Transverse colon (tissue), 4 donors: ENCODE results near the gene ZNF680. TPM values are rescaled to one million over a fixed set of nuclear protein-coding genes. Genes with fewer than 3 reads are reported as not detected.
A peak's percentile ranks its signal among the peaks of the same experiment; 100 is the strongest.

Experiments used
- DNase-seq: peaks from one replicate; pipeline ENCODE4 v3.0.0-alpha.2; 2019
- H3K27ac ChIP-seq, 4 donors: fragments of 200-600 bp; sonication (generic); 2 replicates each; pipeline ENCODE4 v1.5.1; 2016 to 2018; ENCODE audit warnings: inconsistent platforms in 4 of 4
- H3K27me3 ChIP-seq: fragments of 200-600 bp; sonication (generic); 2 replicates; pipeline ENCODE4 v1.5.1; 2017; ENCODE audit warnings: inconsistent platforms
- H3K36me3 ChIP-seq, 4 donors: fragments of 200-600 bp; sonication (generic); 2 replicates each; pipeline ENCODE4 v1.5.1; 2017 to 2019; ENCODE audit warnings: inconsistent platforms in 4 of 4
- H3K4me1 ChIP-seq, 4 donors: fragments of 200-600 bp; sonication (generic); 2 replicates each; pipeline ENCODE4 v1.5.1; 2017 to 2020; ENCODE audit warnings: inconsistent platforms in 4 of 4
- H3K4me3 ChIP-seq, 4 donors: fragments of 200-600 bp; sonication (generic); 1 replicate in 1 of 4; 2 replicates in 3 of 4; pipeline versions ENCODE4 v1.5.1 to v1.6.1; 2017 to 2019; ENCODE audit warnings: inconsistent platforms in 4 of 4
- H3K9me3 ChIP-seq, 2 donors: fragments of 200-600 bp; sonication (generic); 2 replicates each; pipeline ENCODE4 v1.5.1; 2017 to 2019; ENCODE audit warnings: inconsistent platforms in 2 of 2
- EP300 ChIP-seq: sonication (generic); formaldehyde crosslinking; IDR thresholded peaks from one replicate; pipeline ENCODE4 v1.6.1; 2017; ENCODE audit warnings: antibody characterized with exemption, low read depth
- POLR2A ChIP-seq: fragments of 450-650 bp; IDR thresholded peaks from one replicate; pipeline ENCODE4 v1.6.1; 2016; ENCODE audit warnings: antibody characterized with exemption, mild to moderate bottlenecking, moderate library complexity
- POLR2AphosphoS5 ChIP-seq, 3 donors: sonication (generic); formaldehyde crosslinking; IDR thresholded peaks; one replicate each; pipeline ENCODE4 v1.6.1; 2016; ENCODE audit warnings: antibody characterized with exemption in 3 of 3
- WGBS, 2 donors: methylation state at CpG; one replicate each; pipeline ENCODE4 v1.1.5; 2018; ENCODE audit warnings: low coverage in 1 of 2; 5-methylcytosine and 5-hydroxymethylcytosine counted together
- in situ Hi-C, 4 donors: fragments of 200-750 bp; cut with MboI; loops; one replicate each; pipeline versions ENCODE4 v1.15.0 to v1.15.1; 2017; ENCODE audit warnings: low sequenced_read_pairs in 3 of 4, low pct_ligation_motif_present in 1 of 4, low pct_unique_long_range_greater_than_20kb in 1 of 4
- intact Hi-C: fragments of 100-400 bp; cut with DNase I; formaldehyde crosslinking; loops from one replicate; pipeline ENCODE4 v1.15.1; 2023; ENCODE audit warnings: low total_unique reads
- total RNA-seq, 4 donors: library from RNA; depleted of rRNA; stranded (reverse); fragments of >200 nt; gene quantifications; one replicate each; pipeline ENCODE4 v1.1.0, GENCODE V29; 2016
- TF ChIP-seq, protein P1 (sequence below), 5 experiments: fragments of 200-600 bp in 3 of 5; fragments of 450-650 bp in 2 of 5; sonication (generic) in 3 of 5; IDR thresholded peaks; 1 replicate in 2 of 5; 2 replicates in 3 of 5; pipeline ENCODE4 v1.5.1; 2016 to 2017; ENCODE audit warnings: antibody characterized with exemption in 5 of 5, inconsistent platforms in 3 of 5, mild to moderate bottlenecking in 2 of 5, moderate library complexity in 1 of 5

ZNF680 gene
- total RNA-seq, 4 donors from 2014 or later = 3.4 to 11.1 (median 6.6) TPM

DNA sequence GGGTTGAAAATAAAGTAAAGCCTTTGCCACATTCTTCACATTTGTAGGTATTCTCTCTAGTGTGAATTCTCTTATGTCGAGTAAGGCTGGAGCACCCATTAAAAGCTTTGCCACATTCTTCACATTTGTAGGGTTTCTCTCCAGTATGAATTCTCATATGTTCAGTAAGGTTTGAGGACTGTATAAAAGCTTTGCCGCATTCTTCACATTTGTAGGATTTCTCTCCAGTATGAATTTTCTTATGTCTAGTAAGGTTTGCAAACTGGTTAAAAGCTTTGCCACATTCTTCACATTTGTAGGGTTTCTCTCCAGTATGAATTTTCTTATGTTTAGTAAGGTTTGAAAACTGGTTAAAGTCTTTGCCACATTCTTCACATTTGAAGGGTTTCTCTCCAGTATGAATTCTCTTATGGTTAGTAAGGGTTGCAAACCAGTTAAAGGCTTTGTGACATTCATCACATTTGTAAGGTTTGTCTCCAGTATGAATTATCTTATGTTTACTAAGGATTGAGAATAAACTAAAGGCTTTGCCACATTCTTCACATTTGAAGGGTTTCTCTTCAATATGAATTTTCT, 41.4 kb downstream of the ZNF680 start:
- H3K4me1 ChIP-seq = no peaks in the 10 kb centered on the region

DNA sequence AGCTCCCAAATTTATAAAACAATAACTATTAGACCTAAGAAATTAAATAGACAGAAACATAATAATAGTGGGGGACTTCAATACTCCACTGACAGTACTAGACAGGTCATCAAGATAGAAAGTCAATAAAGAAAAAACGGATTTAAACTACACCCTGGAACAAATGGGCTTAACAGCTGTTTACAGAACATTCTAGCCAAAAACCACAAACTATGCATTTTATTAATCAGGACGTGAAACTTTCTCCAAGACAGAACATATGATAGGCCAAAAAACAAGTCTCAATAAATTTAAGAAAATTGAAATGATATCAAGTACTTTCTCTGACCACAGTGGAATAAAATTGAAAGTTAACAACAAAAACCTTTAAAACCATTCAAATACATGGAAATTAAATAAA, 46.4 kb downstream of the ZNF680 start:
- intact Hi-C loops = no loop called here
- H3K9me3 ChIP-seq = peaks cover 74 to 97% of the 10 kb centered on the region in 2 donors

More for the DNA sequence above, 41.4 kb downstream of the ZNF680 start:
- no peak for TF ChIP-seq POLR2AphosphoS5 (IDR thresholded peaks at IDR 0.05)
- TF ChIP-seq EP300 = no peak
- TF ChIP-seq, protein P1, sequence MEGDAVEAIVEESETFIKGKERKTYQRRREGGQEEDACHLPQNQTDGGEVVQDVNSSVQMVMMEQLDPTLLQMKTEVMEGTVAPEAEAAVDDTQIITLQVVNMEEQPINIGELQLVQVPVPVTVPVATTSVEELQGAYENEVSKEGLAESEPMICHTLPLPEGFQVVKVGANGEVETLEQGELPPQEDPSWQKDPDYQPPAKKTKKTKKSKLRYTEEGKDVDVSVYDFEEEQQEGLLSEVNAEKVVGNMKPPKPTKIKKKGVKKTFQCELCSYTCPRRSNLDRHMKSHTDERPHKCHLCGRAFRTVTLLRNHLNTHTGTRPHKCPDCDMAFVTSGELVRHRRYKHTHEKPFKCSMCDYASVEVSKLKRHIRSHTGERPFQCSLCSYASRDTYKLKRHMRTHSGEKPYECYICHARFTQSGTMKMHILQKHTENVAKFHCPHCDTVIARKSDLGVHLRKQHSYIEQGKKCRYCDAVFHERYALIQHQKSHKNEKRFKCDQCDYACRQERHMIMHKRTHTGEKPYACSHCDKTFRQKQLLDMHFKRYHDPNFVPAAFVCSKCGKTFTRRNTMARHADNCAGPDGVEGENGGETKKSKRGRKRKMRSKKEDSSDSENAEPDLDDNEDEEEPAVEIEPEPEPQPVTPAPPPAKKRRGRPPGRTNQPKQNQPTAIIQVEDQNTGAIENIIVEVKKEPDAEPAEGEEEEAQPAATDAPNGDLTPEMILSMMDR (IDR thresholded peaks at IDR 0.05) = no peak
- no peak for TF ChIP-seq POLR2A
- H3K27me3 ChIP-seq = no peaks in the 10 kb centered on the region
- 93 to 100% methylated on average over 2 of the region's 2 CpGs for WGBS, 2 donors
- peaks cover 0 to 67% (median 29%) of the 10 kb centered on the region in 4 donors for H3K36me3 ChIP-seq
- no peak overlapping the region for H3K27ac ChIP-seq
- no peak overlapping the region for H3K4me3 ChIP-seq
- DNase-seq = no peak
- in situ Hi-C loops = no loop called here
- peaks cover 91 to 96% of the 10 kb centered on the region in 2 donors for H3K9me3 ChIP-seq
- intact Hi-C loops = no loop called here

GRCh38 chr7:64515781-64516180, 47.1 kb downstream of the ZNF680 start:
- Histone ChIP-seq H3K4me3 (no peak overlapping the region), H3K27ac (peak overlapping the region in 1 of 4 donors; percentile 16), H3K36me3 (peaks cover 0 to 38% (median 12%) of the 10 kb centered on the region in 4 donors), H3K4me1 (no peaks in the 10 kb centered on the region), H3K9me3 (peaks cover 74 to 97% of the 10 kb centered on the region in 2 donors), H3K27me3 (no peaks in the 10 kb centered on the region)
- DNase-seq = no peak
- in situ Hi-C loops (no loop called here), intact Hi-C loops (no loop called here)
- TF ChIP-seq EP300 (no peak), POLR2A (no peak), POLR2AphosphoS5 (IDR thresholded peaks at IDR 0.05) (no peak)
- TF ChIP-seq, protein P1 (IDR thresholded peaks at IDR 0.05) = no peak
- 88 to 89% methylated on average over 1 of the region's 1 CpG for WGBS, 2 donors

More for the DNA sequence above, 46.4 kb downstream of the ZNF680 start:
- H3K36me3 ChIP-seq = peaks cover 0 to 41% (median 17%) of the 10 kb centered on the region in 4 donors
- 42 to 63% methylated on average over 2 of the region's 2 CpGs for WGBS, 2 donors
- DNase-seq = no peak
- no peaks in the 10 kb centered on the region for H3K27me3 ChIP-seq
- no peaks in the 10 kb centered on the region for H3K4me1 ChIP-seq
- H3K4me3 ChIP-seq = no peak overlapping the region
- H3K27ac ChIP-seq = no peak overlapping the region
- in situ Hi-C loops = no loop called here
- TF ChIP-seq POLR2AphosphoS5 (IDR thresholded peaks at IDR 0.05) (no peak), EP300 (no peak), POLR2A (no peak)
- TF ChIP-seq, protein P1 (IDR thresholded peaks at IDR 0.05) = no peak

GRCh38 chr7:64515330-64515729, 47.5 kb downstream of the ZNF680 start:
- Histone ChIP-seq H3K9me3 (peaks cover 71 to 94% of the 10 kb centered on the region in 2 donors), H3K27ac (peak overlapping the region in 1 of 4 donors; percentile 16), H3K36me3 (peaks cover 0 to 38% (median 11%) of the 10 kb centered on the region in 4 donors), H3K27me3 (no peaks in the 10 kb centered on the region), H3K4me3 (no peak overlapping the region), H3K4me1 (no peaks in the 10 kb centered on the region)
- in situ Hi-C loops (no loop called here), intact Hi-C loops (no loop called here)
- no peak for TF ChIP-seq POLR2A
- TF ChIP-seq POLR2AphosphoS5 (IDR thresholded peaks at IDR 0.05) = no peak
- DNase-seq = no peak

GRCh38 chr7:64509583-64509982, 53.3 kb downstream of the ZNF680 start:
- no peaks in the 10 kb centered on the region for H3K4me1 ChIP-seq
- in situ Hi-C loops = no loop called here
- intact Hi-C loops = no loop called here
- no peak for DNase-seq
- WGBS, 2 donors = 92 to 97% methylated on average over 2 of the region's 2 CpGs
- H3K4me3 ChIP-seq = no peak overlapping the region
- H3K9me3 ChIP-seq = peaks cover 56 to 58% of the 10 kb centered on the region in 2 donors
- no peaks in the 10 kb centered on the region for H3K27me3 ChIP-seq
- no peak overlapping the region for H3K27ac ChIP-seq
- TF ChIP-seq POLR2A = no peak
- TF ChIP-seq EP300 = no peak
- TF ChIP-seq, protein P1 (IDR thresholded peaks at IDR 0.05) = no peak
- TF ChIP-seq POLR2AphosphoS5 (IDR thresholded peaks at IDR 0.05) = no peak
- peaks cover 0 to 13% (median 2%) of the 10 kb centered on the region in 4 donors for H3K36me3 ChIP-seq
